ENCODE data around the gene OSBPL5.

OSBPL5 gene

GRCh38 chr11:3111919-3112690 is 53.0 kb downstream of the OSBPL5 start:
- DNase-seq (ENCODE audit: low spot score), result no peak
- TF ChIP-seq CTCF (IDR thresholded peaks at IDR 0.05; ENCODE audit: extremely low read depth, missing control alignments), result no peak

- no peak for TF ChIP-seq CTCF (IDR thresholded peaks at IDR 0.05; ENCODE audit: extremely low read depth, missing control alignments)
- no peak for DNase-seq (ENCODE audit: low spot score)
Measured at GRCh38 chr11:3111466-3111865, 53.6 kb downstream of the OSBPL5 start.

- no peak for TF ChIP-seq CTCF (IDR thresholded peaks at IDR 0.05; ENCODE audit: extremely low read depth, missing control alignments)
- DNase-seq (ENCODE audit: low spot score), result peak; percentile 68
Measured at GRCh38 chr11:3109921-3110706, 55.0 kb downstream of the OSBPL5 start.

DNA sequence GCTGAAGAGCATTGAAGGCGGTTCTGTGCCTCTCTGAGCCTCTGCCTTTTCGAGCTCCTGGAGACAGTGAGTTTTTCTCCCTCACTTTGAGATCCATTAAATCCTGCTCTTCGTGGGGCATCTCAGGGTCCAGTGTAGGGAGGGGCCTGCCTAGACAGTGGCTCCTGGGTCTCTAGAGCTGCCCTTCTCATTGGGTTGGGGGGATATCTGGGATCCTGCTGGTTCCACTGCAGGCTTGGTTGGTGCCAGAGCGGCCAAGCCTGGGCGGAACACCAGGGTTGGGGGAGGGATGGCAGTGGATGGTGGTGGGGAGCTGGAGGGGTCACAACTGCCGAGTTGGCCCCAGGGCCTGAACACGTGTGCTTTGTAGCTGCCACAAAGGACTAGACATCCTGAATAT is 55.7 kb downstream of the OSBPL5 start:
- no peak for TF ChIP-seq CTCF (IDR thresholded peaks at IDR 0.05; ENCODE audit: extremely low read depth, missing control alignments)

GRCh38 chr11:3108183-3108721 is 56.9 kb downstream of the OSBPL5 start:
- DNase-seq (ENCODE audit: low spot score), result no peak
- no peak for TF ChIP-seq CTCF (IDR thresholded peaks at IDR 0.05; ENCODE audit: extremely low read depth, missing control alignments)

More for the DNA sequence above, 55.7 kb downstream of the OSBPL5 start:
- DNase-seq (ENCODE audit: low spot score), result no peak

- no peak for DNase-seq (ENCODE audit: low spot score)
- TF ChIP-seq CTCF (IDR thresholded peaks at IDR 0.05; ENCODE audit: extremely low read depth, missing control alignments), result no peak
Measured at GRCh38 chr11:3107608-3108182, 57.4 kb downstream of the OSBPL5 start.

Measured in GM20000 (cell line).